Neural progenitor cell (in vitro differentiated cells): ENCODE data around the gene WDR27.

Experiments
- CTCF ChIP-seq: fragments of 200-600 bp; sonication (generic); IDR thresholded peaks from 2 replicates; pipeline ENCODE4 v1.5.1; 2017; ENCODE audit warnings: antibody characterized with exemption, mild to moderate bottlenecking
- EZH2 ChIP-seq: fragments of 200-600 bp; sonication (generic); IDR thresholded peaks from 2 replicates; pipeline ENCODE4 v1.6.1; 2017; ENCODE audit warnings: antibody characterized with exemption, mild to moderate bottlenecking, moderate library complexity
- EZH2phosphoT487 ChIP-seq: fragments of 200-600 bp; sonication (generic); IDR thresholded peaks from 2 replicates; pipeline ENCODE4 v1.6.1; 2017; ENCODE audit warnings: antibody characterized with exemption

GRCh38 chr6:169589699-169590257, 112.1 kb downstream of the WDR27 start:
- no peak for TF ChIP-seq EZH2
- TF ChIP-seq CTCF = no peak
- no peak for TF ChIP-seq EZH2phosphoT487
